Fibroblast of lung (primary cell): ENCODE data around the gene CDYL2. TPM values are rescaled to one million over a fixed set of nuclear protein-coding genes. Genes with fewer than 3 reads are reported as not detected.

Experiments used
- DNase-seq, 2 donors: peaks; one replicate each; pipeline versions ENCODE4 v3.0.0 to v3.0.0-alpha.2; 2010; ENCODE audit warnings: low read depth in 2 of 2
- H2AFZ ChIP-seq: 2 replicates; pipeline ENCODE4 v1.5.1; 2012; ENCODE audit warnings: low read length, control low read depth, inconsistent platforms
- H3K27ac ChIP-seq: 2 replicates; pipeline ENCODE4 v1.5.1; 2011; ENCODE audit warnings: low read length, control low read depth; ENCODE audit not compliant: insufficient read depth
- H3K27me3 ChIP-seq: 2 replicates; pipeline ENCODE4 v1.5.1; 2011; ENCODE audit warnings: mild to moderate bottlenecking, low read length; ENCODE audit not compliant: control insufficient read depth, insufficient read depth
- H3K36me3 ChIP-seq: 2 replicates; pipeline ENCODE4 v1.5.1; 2011; ENCODE audit warnings: low read length; ENCODE audit not compliant: control insufficient read depth, insufficient read depth
- H3K4me1 ChIP-seq: 2 replicates; pipeline ENCODE4 v1.5.1; 2011; ENCODE audit warnings: low read length; ENCODE audit not compliant: control insufficient read depth, insufficient read depth; ENCODE audit errors: extremely low read depth
- H3K4me2 ChIP-seq: 2 replicates; pipeline ENCODE4 v1.5.1; 2011; ENCODE audit warnings: low read length, control low read depth; ENCODE audit not compliant: insufficient read depth; ENCODE audit errors: extremely low read depth
- H3K4me3 ChIP-seq, 4 experiments: fragments of 200-600 bp in 1 of 4; sonication (generic) in 1 of 4; replicated peaks in 1 of 4; 2 replicates each; pipeline ENCODE4 v1.5.1; 2011 to 2016; ENCODE audit warnings: low read length in 4 of 4, low read depth in 3 of 4, mild to moderate bottlenecking in 3 of 4, control low read depth in 2 of 4, inconsistent platforms in 1 of 4, mixed read lengths in 1 of 4; ENCODE audit not compliant: insufficient read depth in 1 of 4; ENCODE audit errors: control extremely low read depth in 1 of 4
- H3K79me2 ChIP-seq: 2 replicates; pipeline ENCODE4 v1.5.1; 2012; ENCODE audit warnings: mild to moderate bottlenecking, low read length, inconsistent platforms; ENCODE audit not compliant: control insufficient read depth, insufficient read depth
- H3K9ac ChIP-seq: 2 replicates; pipeline ENCODE4 v1.5.1; 2011; ENCODE audit warnings: mild to moderate bottlenecking, low read length, control low read depth; ENCODE audit not compliant: insufficient read depth
- H3K9me3 ChIP-seq: 2 replicates; pipeline ENCODE4 v1.5.1; 2012; ENCODE audit warnings: low read depth, low read length; ENCODE audit not compliant: control insufficient read depth, insufficient read depth
- H4K20me1 ChIP-seq: 2 replicates; pipeline ENCODE4 v1.5.1; 2011; ENCODE audit warnings: low read length; ENCODE audit not compliant: control insufficient read depth, insufficient read depth; ENCODE audit errors: extremely low read depth
- EZH2 ChIP-seq: IDR thresholded peaks from 2 replicates; pipeline ENCODE4 v1.5.1; 2012; ENCODE audit warnings: low read length, control low read depth, mild to moderate bottlenecking; ENCODE audit errors: missing control alignments
- polyA plus RNA-seq, 2 donors: library from polyadenylated mRNA; depleted of rRNA in 1 of 2; stranded (reverse) in 1 of 2; unstranded in 1 of 2; fragments of >200 nt; gene quantifications; 2 replicates each; pipeline ENCODE4 v1.2.1, GENCODE V29; 2011 to 2012; ENCODE audit warnings: missing spikeins in 1 of 2
- total RNA-seq: library from RNA; depleted of rRNA; stranded (reverse); fragments of >200 nt; gene quantifications from 2 replicates; pipeline ENCODE4 v1.2.1, GENCODE V29; 2014
- TF ChIP-seq, protein P1 (sequence below), 2 donors: IDR thresholded peaks in 1 of 2; conservative IDR thresholded peaks in 1 of 2; 1 replicate in 1 of 2; 2 replicates in 1 of 2; pipeline ENCODE4 v1.5.1; 2011 to 2012; ENCODE audit warnings: low read length in 2 of 2, control low read depth in 1 of 2, inconsistent platforms in 1 of 2, low read depth in 1 of 2, mild to moderate bottlenecking in 1 of 2

The CDYL2 gene
- total and polyA plus RNA-seq, 2 donors (not counting 1 experiment from before 2014, with no cell fraction given): 1.1 to 3.5 TPM

DNA sequence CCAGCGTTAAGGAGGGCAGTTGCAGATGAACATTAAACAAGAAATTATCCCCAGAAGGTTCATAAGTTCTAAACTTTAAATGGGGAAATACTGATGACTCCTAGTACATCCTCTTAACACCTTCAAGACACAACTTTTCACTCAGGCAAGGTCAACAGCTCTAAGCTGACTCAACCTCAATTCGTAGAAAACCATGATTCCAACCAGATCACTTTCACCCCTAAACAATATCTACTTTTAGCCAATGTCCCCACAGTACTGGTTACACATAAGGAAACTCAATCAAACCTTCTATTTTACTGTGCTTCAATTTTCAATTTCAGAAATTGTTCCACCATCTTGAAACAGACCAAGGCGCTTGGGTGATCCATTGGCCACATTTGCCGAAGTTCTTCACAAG, 2.3 kb downstream of the CDYL2 start:
- Histone ChIP-seq H4K20me1 (no peaks in the 10 kb centered on the region), H3K27ac (no peak overlapping the region), H3K36me3 (no peaks in the 10 kb centered on the region), H3K9me3 (no peaks in the 10 kb centered on the region), H3K27me3 (no peaks in the 10 kb centered on the region), H3K4me2 (no peak overlapping the region), H2AFZ (no peak overlapping the region), H3K9ac (no peak overlapping the region), H3K4me3 (no peak overlapping the region), H3K4me1 (no peaks in the 10 kb centered on the region), H3K79me2 (no peaks in the 10 kb centered on the region)
- TF ChIP-seq, protein P1, sequence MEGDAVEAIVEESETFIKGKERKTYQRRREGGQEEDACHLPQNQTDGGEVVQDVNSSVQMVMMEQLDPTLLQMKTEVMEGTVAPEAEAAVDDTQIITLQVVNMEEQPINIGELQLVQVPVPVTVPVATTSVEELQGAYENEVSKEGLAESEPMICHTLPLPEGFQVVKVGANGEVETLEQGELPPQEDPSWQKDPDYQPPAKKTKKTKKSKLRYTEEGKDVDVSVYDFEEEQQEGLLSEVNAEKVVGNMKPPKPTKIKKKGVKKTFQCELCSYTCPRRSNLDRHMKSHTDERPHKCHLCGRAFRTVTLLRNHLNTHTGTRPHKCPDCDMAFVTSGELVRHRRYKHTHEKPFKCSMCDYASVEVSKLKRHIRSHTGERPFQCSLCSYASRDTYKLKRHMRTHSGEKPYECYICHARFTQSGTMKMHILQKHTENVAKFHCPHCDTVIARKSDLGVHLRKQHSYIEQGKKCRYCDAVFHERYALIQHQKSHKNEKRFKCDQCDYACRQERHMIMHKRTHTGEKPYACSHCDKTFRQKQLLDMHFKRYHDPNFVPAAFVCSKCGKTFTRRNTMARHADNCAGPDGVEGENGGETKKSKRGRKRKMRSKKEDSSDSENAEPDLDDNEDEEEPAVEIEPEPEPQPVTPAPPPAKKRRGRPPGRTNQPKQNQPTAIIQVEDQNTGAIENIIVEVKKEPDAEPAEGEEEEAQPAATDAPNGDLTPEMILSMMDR (conservative IDR thresholded peaks at IDR 0.05 in 1 of 2, IDR thresholded peaks at IDR 0.05 in 1 of 2; ENCODE audit: low read depth in 1 of 2, low read length in 2 of 2): no peak
- DNase-seq: no peak

DNA sequence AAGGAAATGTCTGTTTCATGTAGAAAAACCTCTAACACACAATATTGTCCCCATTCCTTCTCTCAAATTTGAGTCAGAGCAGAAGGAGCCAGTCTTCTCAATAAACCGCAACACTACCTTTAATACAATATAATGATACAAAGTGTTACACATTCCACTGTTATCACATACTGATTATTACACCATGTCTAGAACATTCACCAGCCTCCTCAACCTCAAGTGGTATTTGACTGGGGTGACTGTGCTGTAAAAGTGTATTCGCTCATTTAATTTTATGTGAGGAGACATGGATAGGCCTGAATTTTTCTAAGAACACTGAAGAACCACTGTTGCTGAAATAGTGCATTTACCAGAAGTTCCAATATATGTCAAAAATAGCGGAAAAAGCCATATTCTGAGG, 10.3 kb downstream of the CDYL2 start:
- Histone ChIP-seq H3K9me3 (no peaks in the 10 kb centered on the region), H3K4me2 (no peak overlapping the region), H2AFZ (no peak overlapping the region), H3K79me2 (no peaks in the 10 kb centered on the region), H3K9ac (no peak overlapping the region), H3K4me1 (no peaks in the 10 kb centered on the region), H4K20me1 (no peaks in the 10 kb centered on the region), H3K4me3 (no peak overlapping the region), H3K36me3 (no peaks in the 10 kb centered on the region), H3K27me3 (no peaks in the 10 kb centered on the region), H3K27ac (no peak overlapping the region)
- TF ChIP-seq, protein P1 (conservative IDR thresholded peaks at IDR 0.05 in 1 of 2, IDR thresholded peaks at IDR 0.05 in 1 of 2; ENCODE audit: low read depth in 1 of 2, low read length in 2 of 2): no peak
- DNase-seq: peak in 1 of 2 donors; percentile 53

DNA sequence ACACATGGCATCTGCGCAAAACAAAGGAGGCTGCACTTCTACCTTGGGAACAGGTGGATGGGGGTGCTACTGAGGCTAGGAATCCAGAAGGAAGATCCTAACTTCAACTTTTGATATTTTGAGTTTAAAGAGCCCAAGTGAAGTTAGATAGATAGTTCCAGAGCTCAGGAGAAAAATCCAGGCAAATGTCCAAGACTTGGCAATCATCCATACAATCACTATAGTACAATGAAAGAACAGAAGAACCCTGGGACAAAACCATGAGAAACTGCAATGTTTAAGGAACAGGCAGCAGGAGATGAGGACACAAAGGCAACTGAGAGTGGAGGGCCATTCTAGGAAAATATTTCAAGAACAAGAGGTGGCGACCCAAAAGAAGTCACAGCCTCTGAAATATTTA, 12.4 kb downstream of the CDYL2 start:
- Histone ChIP-seq H3K9ac (no peak overlapping the region), H3K4me3 (no peak overlapping the region), H3K36me3 (no peaks in the 10 kb centered on the region), H4K20me1 (no peaks in the 10 kb centered on the region), H3K27me3 (no peaks in the 10 kb centered on the region), H3K79me2 (no peaks in the 10 kb centered on the region), H2AFZ (no peak overlapping the region), H3K4me1 (no peaks in the 10 kb centered on the region), H3K27ac (no peak overlapping the region), H3K9me3 (no peaks in the 10 kb centered on the region), H3K4me2 (no peak overlapping the region)
- DNase-seq: peak; percentile 6 to 12
- TF ChIP-seq, protein P1 (conservative IDR thresholded peaks at IDR 0.05 in 1 of 2, IDR thresholded peaks at IDR 0.05 in 1 of 2; ENCODE audit: low read depth in 1 of 2, low read length in 2 of 2): no peak
- no peak for TF ChIP-seq EZH2
